ENCODE results near the gene DEPDC1B.
"Not testable (repeated sequence)": the region's sequence is repeated elsewhere in the genome, so short reads cannot be mapped to it uniquely, and the experiment has no call there.

Gene DEPDC1B, protein sequence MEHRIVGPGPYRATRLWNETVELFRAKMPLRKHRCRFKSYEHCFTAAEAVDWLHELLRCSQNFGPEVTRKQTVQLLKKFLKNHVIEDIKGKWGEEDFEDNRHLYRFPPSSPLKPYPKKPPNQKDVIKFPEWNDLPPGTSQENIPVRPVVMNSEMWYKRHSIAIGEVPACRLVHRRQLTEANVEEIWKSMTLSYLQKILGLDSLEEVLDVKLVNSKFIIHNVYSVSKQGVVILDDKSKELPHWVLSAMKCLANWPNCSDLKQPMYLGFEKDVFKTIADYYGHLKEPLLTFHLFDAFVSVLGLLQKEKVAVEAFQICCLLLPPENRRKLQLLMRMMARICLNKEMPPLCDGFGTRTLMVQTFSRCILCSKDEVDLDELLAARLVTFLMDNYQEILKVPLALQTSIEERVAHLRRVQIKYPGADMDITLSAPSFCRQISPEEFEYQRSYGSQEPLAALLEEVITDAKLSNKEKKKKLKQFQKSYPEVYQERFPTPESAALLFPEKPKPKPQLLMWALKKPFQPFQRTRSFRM

DNA sequence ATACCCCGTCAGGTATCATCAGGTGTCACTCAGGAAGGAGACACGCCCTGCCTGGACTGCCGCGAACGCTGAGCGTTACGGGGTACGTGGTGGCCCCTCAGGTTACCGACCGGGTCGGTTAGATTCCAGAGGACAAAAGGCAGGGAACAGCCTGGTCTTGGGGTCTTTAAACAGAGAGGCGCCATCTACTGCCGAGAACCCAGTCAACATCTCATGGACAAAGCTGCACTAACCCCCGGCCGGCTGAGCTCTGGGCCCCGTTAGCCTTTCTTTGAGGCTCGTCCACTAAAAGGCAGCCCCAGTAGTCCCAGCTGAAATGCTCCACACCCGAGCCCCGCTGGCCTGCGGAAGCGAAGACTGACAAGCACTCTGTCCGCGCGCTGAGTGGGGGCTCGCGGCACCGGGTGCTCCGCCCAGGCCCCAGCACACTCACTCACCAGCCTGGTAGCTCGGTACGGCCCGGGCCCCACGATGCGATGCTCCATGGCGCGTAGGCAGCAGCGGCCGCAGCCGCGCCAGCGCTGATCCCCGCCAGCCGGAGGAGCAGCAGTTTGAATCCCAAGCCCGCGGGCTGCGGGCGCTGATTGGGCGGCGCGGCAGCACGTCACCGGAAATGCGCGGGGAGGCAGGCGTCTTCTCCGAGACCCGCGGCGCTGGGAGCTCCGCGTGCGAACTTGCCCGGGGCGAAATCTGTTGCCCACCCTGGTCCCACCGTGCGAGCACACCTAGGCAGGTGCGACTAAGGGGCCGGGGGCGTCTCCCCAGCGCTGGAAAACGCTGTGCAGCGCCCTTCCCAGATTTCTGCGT, at the start of gene DEPDC1B:
TSS of gene DEPDC1B (minus strand) at position 558 of the 807 bp plus-strand sequence. CDS start at position 485, 73 bp downstream.
- peak; percentile 84 for DNase-seq (ENCODE audit: low read depth)

DNA sequence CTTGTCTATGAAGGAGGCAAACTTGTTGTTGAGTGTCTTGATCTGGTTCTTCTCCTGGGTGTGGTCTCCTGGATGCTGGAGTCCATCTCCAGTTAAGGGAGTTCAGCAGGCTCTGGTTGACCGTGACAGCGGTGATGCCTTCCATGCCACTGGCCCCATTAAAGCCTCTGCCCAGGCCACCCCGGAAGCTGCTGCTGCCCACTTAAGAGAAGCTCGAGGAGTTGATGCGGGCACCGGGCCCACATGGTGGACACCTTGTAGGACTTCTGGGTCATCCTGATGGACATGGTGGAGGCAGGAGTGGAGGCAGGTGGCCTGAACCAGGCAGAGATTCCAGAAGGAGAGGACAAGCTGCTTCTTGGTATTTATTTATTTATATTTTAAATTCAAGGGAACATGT, 44.7 kb upstream of the DEPDC1B start:
- DNase-seq (ENCODE audit: low read depth) = no peak

DNA sequence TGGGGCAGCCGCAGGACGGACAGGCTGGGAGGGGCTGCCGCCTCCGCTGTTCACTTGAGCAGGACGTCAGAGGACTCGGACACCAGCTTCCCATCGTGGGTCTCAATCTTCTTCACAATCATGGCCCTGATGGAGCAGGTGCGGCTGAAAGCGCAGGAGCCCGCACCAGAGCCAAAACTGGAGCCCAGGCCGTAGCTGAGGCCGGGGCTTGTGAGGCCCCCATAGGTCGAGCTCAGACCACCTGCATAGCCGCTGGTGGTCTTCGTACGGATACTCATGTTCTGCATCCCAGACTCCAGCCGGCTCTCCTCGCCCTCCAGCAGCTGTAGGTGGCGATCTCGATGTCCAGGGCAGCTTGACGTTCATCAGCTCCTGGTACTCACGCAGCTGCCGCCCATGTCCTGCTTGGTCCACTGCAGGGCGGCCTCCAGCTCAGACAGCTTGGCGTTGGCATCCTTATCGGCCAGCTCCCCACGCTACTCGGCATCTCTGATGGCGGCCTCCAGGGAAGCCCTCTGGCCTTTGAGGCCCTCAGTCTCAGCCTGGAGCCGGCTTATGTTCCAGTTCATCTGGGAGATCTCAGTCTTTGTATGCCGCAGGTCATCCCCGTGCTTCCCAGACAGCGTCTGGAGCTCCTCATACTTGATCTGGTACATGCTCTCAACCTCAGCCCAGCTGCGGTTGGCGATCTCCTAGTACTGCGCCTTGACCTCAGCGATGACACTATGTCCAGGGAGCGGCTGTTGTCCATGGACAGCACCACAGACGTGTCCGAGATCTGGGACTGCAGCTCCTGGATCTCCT, 43.7 kb upstream of the DEPDC1B start:
- no peak for DNase-seq (ENCODE audit: low read depth)

DNA sequence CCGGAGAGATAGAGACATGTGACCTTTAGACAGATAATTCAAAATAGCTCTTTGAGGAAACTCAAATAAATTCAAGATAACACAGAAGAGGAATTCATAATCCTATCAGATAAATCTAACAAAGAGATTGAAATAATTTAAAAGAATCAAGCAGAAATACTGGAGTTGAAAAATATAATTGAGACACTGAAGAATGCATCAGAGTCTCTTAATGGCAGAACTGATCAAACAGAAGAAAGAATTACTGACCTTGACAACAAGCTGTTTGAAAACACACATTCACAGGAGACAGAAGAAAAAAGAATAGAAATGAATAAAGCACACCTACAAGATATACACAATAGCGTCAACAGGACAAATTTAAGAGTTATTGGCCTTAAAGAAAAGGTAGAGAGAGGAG, 40.4 kb upstream of the DEPDC1B start:
- DNase-seq (ENCODE audit: low read depth) = no peak

DNA sequence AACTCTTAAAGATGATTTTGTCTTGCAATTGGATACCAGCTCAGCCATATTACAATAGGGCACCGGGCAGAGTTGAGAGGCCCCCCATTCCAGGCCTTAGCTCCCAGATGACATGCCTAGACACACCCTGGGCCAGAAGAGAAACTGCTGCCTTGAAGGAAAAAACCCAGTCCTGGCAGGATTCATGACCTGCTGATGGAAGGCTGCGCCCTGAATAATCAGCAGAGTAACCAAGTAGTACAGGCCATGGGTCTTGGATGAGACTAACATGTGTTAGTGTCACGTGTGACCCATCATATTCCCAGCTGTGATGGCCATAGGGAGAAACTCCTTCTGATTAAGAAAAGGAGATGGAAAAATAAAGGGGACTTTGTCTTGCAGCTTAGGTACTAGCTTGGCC, 39.0 kb upstream of the DEPDC1B start:
- no peak for DNase-seq (ENCODE audit: low read depth)

DNA sequence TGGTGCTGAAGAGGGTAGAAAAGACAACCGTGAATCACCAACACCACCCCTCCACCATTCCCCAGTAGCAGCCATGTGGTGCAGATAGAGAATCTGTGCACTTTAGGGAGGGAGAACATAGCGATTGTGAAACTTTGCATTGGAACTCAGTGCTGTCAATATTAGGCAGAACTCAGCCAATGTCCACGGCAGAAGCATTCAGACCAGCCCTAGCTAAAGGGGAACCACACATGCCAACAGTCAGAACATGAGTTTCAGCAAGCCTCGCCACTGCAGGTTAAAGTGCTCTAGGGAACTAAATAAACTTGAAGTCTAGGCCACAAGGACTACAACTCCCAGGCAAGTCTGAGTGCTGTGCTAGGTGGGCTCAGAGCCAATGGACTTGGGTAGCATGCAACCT, 38.5 kb upstream of the DEPDC1B start:
- DNase-seq (ENCODE audit: low read depth) = no peak

DNA sequence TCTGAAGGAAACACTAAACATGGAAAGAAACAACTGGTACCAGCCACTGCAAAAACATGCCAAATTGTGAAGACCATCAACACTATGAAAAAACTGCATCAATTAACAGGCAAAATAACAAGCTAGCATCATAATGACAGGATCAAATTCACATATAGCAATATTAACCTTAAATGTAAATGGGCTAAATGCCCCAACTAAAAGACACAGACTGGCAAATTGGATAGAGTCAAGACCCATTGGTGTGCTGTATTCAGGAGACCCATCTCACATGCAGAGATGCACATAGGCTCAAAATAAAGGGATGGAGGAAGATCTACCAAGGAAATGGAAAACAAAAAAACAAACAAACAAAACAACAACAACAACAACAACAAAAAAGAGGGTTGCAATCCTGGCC, 30.9 kb upstream of the DEPDC1B start:
- DNase-seq (ENCODE audit: low read depth) = not testable (repeated sequence)

DNA sequence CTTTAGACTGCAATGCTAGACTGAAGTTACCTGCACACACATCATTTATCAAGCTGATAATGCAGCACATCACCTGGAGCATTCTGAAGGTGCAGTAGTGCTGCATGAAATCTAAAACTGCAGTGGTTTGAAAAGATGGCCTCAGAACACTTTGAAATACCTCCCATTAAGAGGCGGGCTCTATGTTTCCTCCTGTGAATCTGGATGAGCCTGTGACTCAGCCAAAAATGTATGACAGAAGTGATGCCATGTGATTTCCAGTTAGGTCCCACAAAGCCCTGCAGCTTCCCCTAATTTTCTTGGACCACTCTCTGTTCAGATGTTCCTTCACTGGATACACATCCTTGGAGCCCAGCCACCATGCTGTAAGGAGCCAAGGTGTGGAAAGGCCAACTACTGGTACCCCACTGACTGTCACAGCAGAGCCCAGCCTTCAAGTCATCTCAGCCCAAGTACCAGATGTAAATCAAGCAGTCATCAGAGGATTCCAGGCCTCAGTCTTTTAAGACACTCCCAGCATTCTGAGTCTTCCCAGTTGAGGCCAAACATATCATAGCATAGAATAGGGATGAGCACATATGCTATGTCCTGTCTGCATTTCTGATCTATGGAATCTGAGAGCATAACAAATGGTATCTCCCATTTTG, 27.2 kb upstream of the DEPDC1B start:
- no peak for DNase-seq (ENCODE audit: low read depth)

DNA sequence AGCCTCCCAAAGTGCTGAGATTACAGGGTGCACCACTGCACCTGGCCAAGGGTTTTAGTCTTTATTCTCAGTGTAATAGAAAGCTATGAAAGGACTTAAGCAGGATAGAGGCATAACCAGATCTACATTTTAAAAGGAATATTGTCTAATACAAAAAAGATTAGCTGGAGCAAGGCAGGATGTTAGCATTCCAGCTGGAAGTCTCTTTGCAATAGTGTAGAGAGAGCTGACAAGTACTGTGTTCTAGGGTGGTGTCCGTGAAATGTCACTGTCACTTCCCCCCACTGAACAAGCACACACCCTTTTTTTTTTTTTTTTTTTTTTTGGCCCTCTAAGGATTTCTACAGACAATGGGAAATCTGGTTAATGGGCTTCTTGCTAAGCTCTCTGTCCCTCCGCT, 24.2 kb upstream of the DEPDC1B start:
- no peak for DNase-seq (ENCODE audit: low read depth)

DNA sequence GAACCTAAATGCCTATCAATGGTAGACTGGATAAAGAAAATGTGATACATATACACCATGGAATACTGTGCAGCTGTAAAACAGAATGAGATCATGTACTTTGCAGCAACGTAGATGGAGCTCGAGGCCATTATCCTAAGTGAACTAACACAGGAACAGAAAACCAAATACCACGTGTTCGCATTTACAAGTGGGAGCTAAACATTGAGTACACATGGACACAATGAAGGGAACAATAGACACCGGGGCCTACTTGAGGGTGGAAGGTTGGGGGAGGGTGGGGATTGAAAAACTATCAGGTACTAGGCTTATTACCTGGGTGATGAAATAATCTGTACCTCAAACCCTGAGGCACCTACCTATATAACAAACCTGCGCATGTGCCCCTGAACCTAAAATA, 22.4 kb upstream of the DEPDC1B start:
- DNase-seq (ENCODE audit: low read depth) = no peak

DNA sequence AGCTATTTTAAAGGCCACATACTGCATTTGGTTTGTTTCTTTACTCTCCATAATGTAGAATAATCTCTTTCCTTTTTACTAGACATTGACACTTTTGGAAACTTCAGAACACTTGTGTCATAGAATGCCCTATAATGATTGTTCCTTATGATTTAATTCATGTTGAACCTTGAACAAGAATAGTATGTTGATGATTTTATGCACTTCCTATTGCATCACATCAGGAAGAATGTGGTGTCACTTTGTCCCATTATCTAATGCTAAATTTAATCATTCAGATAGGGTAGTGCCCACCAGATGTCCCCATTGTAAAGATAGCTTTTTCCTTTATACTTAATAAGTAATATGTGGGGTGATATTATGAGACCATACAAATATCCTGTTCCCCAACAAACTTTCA, 19.4 kb upstream of the DEPDC1B start:
- no peak for DNase-seq (ENCODE audit: low read depth)

DNA sequence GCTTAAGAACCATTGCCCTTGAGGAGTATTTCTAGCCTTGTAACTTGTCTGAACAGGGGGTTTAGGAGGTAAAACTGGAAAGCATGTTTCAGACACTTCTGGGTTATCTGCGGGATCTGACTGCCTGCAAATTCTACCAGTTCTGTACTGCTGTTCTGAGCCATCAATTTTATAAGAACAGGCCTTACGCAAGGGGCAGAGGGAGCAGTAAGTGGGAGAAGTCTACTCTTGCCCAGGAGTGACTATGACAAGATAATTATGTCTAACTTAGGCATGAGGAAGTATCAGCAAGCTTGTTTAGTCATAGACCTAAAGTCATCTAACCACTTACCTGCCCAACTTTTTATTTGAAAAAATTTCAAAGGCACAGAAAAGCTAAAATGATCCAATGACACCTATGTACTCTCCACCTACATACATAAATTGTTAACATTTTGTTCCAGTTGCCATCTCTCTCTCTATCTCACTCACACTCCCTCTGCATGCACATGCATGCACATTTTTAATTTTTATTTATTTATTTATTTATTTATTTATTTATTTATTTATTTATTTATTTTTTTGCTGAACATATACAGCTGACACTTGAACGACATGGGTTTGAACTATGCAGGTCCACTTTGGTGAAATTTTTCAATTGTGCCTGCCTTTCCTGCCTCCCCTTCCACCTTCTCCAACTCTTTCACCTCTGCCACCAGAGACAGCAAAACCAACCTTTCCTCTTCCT, 18.4 kb upstream of the DEPDC1B start:
- DNase-seq (ENCODE audit: low read depth) = no peak

DNA sequence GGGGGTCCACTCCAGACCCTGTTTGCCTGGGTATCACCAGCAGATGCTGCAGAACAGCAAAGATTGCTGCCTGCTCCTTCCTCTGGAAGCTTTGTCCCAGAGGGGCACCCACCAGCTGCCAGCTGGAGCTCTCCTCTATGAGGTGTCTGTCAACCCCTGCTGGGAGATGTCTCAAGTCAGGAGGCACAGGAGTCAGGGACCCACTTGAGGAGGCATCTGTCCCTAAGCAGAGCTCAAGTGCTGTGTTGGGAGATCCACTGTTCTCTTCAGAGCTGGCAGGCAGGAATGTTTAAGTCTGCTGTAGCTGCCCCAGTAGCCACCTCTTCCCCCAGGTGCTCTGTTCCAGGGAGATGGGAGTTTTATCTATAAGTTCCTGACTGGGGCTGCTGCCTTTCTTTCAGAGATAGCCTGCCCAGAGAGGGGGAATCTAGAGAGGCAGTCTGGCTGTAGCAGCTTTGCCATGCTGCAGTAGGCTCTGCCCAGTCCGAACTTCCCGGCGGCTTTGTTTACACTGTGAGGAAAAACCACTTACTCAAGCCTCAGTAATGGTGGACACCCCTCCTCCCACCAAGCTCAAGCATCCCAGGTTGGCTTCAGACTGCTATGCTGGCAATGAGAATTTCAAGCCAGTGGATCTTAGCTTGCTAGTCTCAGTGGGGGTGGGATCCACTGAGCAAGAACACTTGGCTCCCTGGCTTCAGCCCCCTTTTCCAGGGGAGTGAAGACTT, 15.4 kb upstream of the DEPDC1B start:
- not testable (repeated sequence) for DNase-seq (ENCODE audit: low read depth)

DNA sequence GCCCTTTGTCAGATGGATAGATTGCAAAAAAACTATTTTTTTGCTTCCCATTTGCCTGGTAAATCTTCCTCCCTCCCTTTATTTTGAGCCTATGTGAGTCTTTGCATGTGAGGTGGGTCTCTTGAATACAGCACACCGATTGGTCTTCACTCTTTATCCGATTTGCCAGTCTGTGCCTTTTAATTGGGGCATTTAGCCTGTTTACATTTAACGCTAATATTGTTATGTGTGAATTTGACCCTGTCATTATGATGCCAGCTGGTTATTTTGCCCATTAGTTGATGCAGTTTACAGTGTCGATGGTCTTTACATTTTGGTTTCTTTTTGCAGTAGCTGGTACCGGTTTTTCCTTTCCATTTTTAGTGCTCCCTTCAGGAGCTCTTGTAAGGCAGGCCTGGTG, 13.0 kb upstream of the DEPDC1B start:
- no peak for DNase-seq (ENCODE audit: low read depth)

DNA sequence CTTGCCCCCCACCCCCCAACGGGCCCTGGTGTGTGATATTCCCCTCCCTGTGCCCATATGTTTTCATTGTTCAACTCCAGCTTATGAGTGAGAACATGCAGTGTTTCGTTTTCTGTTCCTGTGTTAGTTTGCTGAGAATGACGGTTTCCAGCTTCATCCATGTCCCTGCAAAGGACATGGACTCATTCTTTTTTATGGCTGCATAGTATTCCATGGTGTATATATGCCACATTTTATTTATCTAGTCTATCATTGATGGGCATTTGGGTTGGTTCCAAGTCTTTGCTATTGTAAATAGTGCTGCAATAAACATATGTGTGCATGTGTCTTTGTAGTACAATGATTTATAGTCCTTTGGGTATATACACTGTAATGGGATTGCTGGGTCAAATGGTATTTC, 11.9 kb upstream of the DEPDC1B start:
- not testable (repeated sequence) for DNase-seq (ENCODE audit: low read depth)

DNA sequence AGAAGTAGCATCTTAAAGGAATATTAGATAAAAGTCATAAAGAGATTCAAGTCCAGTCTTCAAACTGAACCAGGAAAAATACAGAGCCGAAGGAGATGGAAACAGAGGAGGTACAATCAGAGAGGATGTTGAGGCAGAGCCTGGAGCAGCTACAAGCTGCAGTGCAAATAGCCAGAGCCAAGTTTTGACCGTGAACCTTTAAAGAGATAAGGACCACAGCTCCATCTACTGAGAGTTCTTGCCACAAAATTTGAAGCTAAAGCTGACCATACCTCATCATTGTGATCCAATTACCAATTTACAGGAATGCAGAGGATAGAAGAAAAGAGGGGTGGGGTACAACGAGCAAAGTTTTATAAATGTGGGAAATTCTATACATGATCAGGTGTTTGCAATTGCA, 10.4 kb upstream of the DEPDC1B start:
- no peak for DNase-seq (ENCODE audit: low read depth)

DNA sequence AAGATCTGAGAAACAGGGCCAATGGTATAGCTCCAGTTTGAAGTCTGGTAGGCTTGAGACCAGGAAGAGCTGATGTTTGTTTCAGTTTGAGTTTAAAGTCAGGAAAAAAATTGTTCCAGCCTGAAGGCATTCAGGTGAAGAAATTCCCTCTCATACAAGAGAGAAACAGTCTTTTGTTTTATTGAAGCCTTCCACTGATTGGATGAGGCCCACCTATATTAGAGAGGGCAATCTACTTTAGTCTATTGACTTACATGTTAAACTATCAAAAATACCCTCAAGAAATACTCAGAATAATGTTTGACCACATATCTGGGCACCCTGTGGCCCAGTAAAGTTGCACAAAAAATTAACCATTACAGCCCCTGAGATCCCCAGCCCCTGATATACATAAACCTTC, 5.2 kb upstream of the DEPDC1B start:
- DNase-seq (ENCODE audit: low read depth) = no peak

DNA sequence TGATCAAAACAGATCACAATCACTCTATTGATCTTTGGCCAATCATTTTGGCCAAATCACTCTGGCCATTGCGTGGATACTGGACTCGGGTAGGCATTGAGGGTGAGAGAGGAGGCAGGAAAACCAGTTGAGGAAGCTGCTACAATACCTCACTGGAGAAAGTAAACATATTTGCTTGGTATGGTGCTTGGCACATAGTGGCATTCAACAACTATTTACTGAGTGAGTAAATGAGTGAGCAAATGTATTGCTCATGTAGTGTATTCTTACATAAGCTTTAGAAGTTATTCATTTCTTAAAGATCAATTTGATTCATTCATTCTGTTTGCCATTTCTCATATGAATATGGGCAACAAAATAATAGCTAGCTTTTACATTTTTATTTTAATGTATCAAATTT, 4.0 kb upstream of the DEPDC1B start:
- DNase-seq (ENCODE audit: low read depth) = no peak

DNA sequence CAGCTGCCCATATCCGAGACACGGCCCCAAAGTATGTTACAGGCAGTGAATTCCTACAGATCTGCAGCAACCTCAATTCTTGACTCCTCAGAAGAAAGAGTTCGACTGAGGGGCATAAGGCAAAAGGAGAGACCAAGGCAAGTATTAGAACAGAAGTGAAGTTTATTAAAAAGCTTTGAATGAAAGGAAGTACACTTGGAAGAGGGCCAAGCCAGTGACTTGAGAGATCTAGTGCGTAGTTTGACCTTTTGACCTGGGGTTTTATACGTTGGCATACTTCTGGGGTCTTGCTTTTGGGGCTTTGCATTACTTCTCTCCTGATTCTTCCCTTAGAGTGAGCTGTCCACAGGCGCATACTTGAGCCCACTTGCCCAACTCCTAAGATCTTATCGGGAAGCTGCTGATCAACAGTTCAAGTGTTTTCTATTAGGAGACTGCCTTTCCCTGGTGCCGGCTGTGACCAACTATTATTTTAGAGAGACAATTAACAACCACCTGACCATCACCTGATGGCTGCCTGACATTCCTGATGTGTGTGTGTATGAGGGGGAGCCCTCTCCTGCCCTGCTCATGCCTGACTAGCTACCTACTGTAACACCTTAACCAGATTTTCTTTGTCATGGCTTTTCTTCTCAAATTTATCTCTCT, 1.5 kb upstream of the DEPDC1B start:
- no peak for DNase-seq (ENCODE audit: low read depth)

DNA sequence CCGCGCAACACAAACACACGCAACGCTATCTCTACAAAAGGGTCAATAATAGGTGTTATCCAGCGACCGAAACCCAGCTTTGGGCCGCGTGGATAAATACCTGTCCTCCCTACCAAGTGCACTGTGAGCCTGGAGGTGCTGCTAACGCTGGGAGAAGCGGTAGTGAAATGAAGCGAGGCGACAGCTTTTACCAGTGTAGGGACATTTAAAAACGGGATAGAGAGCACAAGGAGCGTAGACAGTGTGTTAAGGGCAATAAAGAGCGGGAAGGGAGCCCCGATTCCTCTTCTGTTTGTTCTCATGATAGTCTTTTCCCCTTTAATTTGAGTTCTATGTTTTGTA, 421 bp upstream of the DEPDC1B start:
- no peak for DNase-seq (ENCODE audit: low read depth)
